ENCODE measurements around the gene FAM180A.

GRCh38 chr7:135736586-135737305 is 11.9 kb downstream of the FAM180A start:
- TF ChIP-seq, protein P1, sequence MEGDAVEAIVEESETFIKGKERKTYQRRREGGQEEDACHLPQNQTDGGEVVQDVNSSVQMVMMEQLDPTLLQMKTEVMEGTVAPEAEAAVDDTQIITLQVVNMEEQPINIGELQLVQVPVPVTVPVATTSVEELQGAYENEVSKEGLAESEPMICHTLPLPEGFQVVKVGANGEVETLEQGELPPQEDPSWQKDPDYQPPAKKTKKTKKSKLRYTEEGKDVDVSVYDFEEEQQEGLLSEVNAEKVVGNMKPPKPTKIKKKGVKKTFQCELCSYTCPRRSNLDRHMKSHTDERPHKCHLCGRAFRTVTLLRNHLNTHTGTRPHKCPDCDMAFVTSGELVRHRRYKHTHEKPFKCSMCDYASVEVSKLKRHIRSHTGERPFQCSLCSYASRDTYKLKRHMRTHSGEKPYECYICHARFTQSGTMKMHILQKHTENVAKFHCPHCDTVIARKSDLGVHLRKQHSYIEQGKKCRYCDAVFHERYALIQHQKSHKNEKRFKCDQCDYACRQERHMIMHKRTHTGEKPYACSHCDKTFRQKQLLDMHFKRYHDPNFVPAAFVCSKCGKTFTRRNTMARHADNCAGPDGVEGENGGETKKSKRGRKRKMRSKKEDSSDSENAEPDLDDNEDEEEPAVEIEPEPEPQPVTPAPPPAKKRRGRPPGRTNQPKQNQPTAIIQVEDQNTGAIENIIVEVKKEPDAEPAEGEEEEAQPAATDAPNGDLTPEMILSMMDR (IDR thresholded peaks at IDR 0.05), result no peak
- no peak for TF ChIP-seq POLR2A (IDR thresholded peaks at IDR 0.05; ENCODE audit: low read depth)

Measured in esophagus muscularis mucosa (tissue), 3 donors.